Measurements from ENCODE around the gene NCOA4. TPM values are rescaled to one million over a fixed set of nuclear protein-coding genes. Genes with fewer than 3 reads are reported as not detected.
"Not testable (repeated sequence)": the region's sequence is repeated elsewhere in the genome, so short reads cannot be mapped to it uniquely, and the experiment has no call there.

Gene NCOA4
- total RNA-seq, 5 donors from 2014 or later (not counting 1 experiment from before 2014, with no cell fraction given), result 60.1 to 86.8 (median 75.3) TPM

DNA sequence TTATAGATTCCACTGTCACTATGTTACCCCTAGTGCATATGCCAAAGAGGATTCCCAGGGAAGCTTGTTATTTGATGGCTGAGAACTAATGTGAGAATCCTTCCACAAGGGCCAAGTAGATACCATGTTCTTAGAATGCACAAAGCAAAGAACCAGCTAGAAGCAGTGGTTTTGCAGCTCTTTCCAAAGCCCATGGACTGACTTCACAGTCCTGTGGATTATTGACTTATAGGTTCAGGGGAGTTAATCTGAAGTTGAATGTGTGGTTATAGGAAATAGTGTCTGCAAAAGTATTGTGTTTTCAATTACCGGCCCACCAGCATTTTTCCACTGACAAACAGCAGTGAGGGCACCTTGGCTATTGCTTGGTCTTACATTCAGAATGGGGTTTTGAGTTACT is 29.9 kb downstream of the NCOA4 start:
- peaks cover 45% of the 10 kb centered on the region for H3K36me3 Mint-ChIP-seq
- no peak overlapping the region for H3K4me3 ChIP-seq (ENCODE audit: control insufficient read depth in 1 of 2, extremely low read depth in 1 of 2, low read length in 1 of 2)
- POLR2A ChIA-PET, result no interaction called here
- no peaks in the 10 kb centered on the region for H3K9me3 ChIP-seq
- no peak overlapping the region for H3K27ac ChIP-seq (ENCODE audit: low read length)
- peaks cover 9 to 47% of the 10 kb centered on the region in 2 donors for H3K36me3 ChIP-seq (ENCODE audit: control insufficient read depth in 2 of 2, extremely low read depth in 1 of 2, insufficient read depth in 1 of 2, low read length in 1 of 2)
- H3K27ac Mint-ChIP-seq, result no peak overlapping the region
- ATAC-seq (replicated peaks in 1 of 4) (no peak), DNase-seq (no peak)
- H3K4me3 Mint-ChIP-seq, result no peak overlapping the region
- CTCF ChIA-PET, result no interaction called here
- H3K9me3 Mint-ChIP-seq, result peaks cover 0 to 4% (median 0%) of the 10 kb centered on the region in 3 donors
- H3K4me1 Mint-ChIP-seq, result no peaks in the 10 kb centered on the region
- no peaks in the 10 kb centered on the region for H3K4me1 ChIP-seq (ENCODE audit: control insufficient read depth in 1 of 2, extremely low read depth in 1 of 2, insufficient read depth in 2 of 2, low read length in 2 of 2)
- H3K27me3 Mint-ChIP-seq, result no peaks in the 10 kb centered on the region
- no peaks in the 10 kb centered on the region for H3K27me3 ChIP-seq (replicated peaks in 1 of 2; ENCODE audit: control insufficient read depth in 2 of 2, extremely low read depth in 1 of 2, insufficient read depth in 2 of 2, low read length in 1 of 2)
- 100% methylated on average over 1 of the region's 1 CpG for WGBS (ENCODE audit: insufficient coverage)

DNA sequence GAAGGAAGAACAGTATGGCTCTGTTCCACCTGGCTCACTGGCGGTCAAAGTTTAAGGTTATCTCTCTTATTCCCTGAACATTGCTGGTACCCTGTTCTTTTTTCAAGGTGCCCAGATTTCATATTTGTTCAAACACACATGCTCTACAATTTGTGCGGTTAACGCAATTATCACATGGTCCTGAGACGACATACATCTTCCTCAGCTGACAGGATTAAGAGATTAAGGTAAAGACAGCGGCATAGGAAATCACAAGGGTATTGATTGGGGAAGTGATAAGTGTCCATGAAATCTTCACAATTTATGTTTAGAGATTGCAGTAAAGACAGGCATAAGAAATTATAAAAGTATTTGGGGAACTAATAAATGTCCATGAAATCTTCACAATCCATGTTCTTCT is 30.5 kb downstream of the NCOA4 start:
- H3K27ac ChIP-seq (ENCODE audit: low read length); H3K9me3 ChIP-seq; H3K4me3 Mint-ChIP-seq; POLR2A ChIA-PET; CTCF ChIA-PET; H3K4me1 ChIP-seq (ENCODE audit: control insufficient read depth in 1 of 2, extremely low read depth in 1 of 2, insufficient read depth in 2 of 2, low read length in 2 of 2); H3K4me1 Mint-ChIP-seq; H3K27me3 ChIP-seq (replicated peaks in 1 of 2; ENCODE audit: control insufficient read depth in 2 of 2, extremely low read depth in 1 of 2, insufficient read depth in 2 of 2, low read length in 1 of 2); H3K27ac Mint-ChIP-seq; ATAC-seq (replicated peaks in 1 of 4); H3K9me3 Mint-ChIP-seq; H3K4me3 ChIP-seq (ENCODE audit: control insufficient read depth in 1 of 2, extremely low read depth in 1 of 2, low read length in 1 of 2); DNase-seq; H3K27me3 Mint-ChIP-seq: not testable (repeated sequence)
- H3K36me3 ChIP-seq (ENCODE audit: control insufficient read depth in 2 of 2, extremely low read depth in 1 of 2, insufficient read depth in 1 of 2, low read length in 1 of 2), result peaks cover 9 to 42% of the 10 kb centered on the region in 2 donors
- no CpG with 5 or more reads among the region's 5 CpGs for WGBS (ENCODE audit: insufficient coverage)
- H3K36me3 Mint-ChIP-seq, result peaks cover 45% of the 10 kb centered on the region

DNA sequence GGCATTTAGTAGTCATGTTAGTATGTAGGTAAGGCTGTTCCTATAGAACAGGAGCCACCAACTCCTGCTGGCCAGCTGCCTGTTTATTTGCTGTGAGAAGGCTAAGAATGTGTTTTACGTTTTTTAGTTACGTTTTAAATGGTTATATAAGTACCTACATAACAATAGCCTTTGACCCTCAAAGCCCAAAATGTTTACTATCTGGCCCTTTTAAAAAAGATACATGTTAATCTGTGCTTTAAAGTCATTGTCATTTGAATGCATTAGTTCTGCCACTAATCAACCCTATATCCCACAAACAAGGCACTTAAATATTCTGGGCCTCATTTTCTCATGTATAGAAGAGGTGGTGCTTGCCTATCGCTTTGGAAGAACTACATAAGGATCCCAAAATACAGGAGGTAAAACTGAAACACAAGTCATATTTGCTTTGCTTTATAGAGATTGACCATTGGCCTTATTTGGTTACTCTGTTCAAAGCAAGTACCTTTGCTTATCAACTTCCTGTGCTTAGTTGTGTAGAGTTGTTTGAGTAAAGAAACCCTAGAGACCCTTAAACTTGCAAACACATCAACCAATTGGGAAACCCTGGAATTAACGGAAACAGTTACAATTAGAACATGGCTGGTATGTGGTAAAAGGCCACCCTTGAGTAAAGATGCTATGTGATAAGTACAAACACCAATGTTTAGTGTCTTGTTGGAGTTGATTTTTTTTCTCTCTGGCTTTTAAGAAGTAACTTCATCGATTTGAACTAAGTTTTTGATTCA is 32.2 kb downstream of the NCOA4 start:
- ATAC-seq (replicated peaks in 1 of 4), result no peak
- no peaks in the 10 kb centered on the region for H3K27me3 ChIP-seq (replicated peaks in 1 of 2; ENCODE audit: control insufficient read depth in 2 of 2, extremely low read depth in 1 of 2, insufficient read depth in 2 of 2, low read length in 1 of 2)
- WGBS (ENCODE audit: insufficient coverage), result no CpG with 5 or more reads among the region's 5 CpGs
- H3K27ac ChIP-seq (ENCODE audit: low read length), result no peak overlapping the region
- peaks cover 0 to 4% (median 0%) of the 10 kb centered on the region in 3 donors for H3K9me3 Mint-ChIP-seq
- H3K4me1 Mint-ChIP-seq, result peaks cover 0 to 2% (median 0%) of the 10 kb centered on the region in 3 donors
- H3K27ac Mint-ChIP-seq, result peak overlapping the region in 1 of 2 donors; percentile 68
- H3K4me3 ChIP-seq (ENCODE audit: control insufficient read depth in 1 of 2, extremely low read depth in 1 of 2, low read length in 1 of 2), result no peak overlapping the region
- ChIA-PET CTCF (no interaction called here), POLR2A (no interaction called here)
- no peaks in the 10 kb centered on the region for H3K27me3 Mint-ChIP-seq
- H3K36me3 Mint-ChIP-seq, result peaks cover 48% of the 10 kb centered on the region
- H3K4me3 Mint-ChIP-seq, result no peak overlapping the region
- H3K4me1 ChIP-seq (ENCODE audit: control insufficient read depth in 1 of 2, extremely low read depth in 1 of 2, insufficient read depth in 2 of 2, low read length in 2 of 2), result no peaks in the 10 kb centered on the region
- H3K9me3 ChIP-seq, result no peaks in the 10 kb centered on the region
- DNase-seq, result no peak
- H3K36me3 ChIP-seq (ENCODE audit: control insufficient read depth in 2 of 2, extremely low read depth in 1 of 2, insufficient read depth in 1 of 2, low read length in 1 of 2), result peaks cover 9 to 25% of the 10 kb centered on the region in 2 donors

DNA sequence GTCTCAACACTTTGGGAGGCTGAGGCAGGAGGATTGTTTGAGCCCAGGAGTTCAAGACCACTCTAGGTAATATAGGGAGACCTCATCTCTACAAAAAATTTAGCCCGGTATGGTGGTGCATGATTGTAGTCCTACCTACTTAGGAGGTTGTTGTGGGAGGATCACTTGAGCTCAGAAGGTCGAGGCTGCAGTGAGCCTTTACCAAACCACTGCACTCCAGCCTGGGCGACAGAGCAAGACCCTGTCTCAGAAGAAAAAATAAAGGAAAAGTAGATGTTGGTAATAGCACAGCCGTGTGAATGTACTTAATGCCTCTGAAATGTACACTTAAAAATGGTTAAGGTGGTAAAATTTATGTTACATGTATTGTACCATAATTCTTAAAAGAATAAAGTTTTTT is 32.9 kb downstream of the NCOA4 start:
- CTCF ChIA-PET, result interaction anchor here in 1 of 2 donors (0.6 kb wide), 1 partner anchor 30 kb away, joined by 3 read pairs; no protein-coding TSS in a partner anchor
- peaks cover 0 to 3% (median 0%) of the 10 kb centered on the region in 3 donors for H3K4me1 Mint-ChIP-seq

DNA sequence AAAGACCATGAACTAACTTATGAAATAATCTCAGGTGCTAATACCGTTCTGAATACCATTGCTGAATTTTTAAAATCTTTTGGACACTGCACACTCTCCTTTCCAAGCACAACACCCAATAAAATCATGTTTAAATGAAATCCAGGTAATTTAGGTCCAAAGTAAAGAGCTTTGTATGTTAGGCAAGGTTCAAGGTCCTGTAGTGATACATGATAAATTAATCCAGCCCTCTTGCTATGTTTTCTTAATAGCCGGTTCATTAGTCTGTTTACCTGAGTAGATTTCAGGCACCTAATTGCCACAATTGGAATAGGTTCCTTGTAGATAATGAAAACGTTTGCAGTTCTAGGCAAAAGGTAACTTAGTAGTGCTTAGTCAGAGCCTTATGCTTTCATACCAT is 44.8 kb downstream of the NCOA4 start:
- H3K36me3 ChIP-seq (ENCODE audit: control insufficient read depth in 2 of 2, extremely low read depth in 1 of 2, insufficient read depth in 1 of 2, low read length in 1 of 2), result peaks cover 0 to 15% of the 10 kb centered on the region in 2 donors
- H3K9me3 Mint-ChIP-seq; DNase-seq; H3K27ac ChIP-seq (ENCODE audit: low read length); POLR2A ChIA-PET; ATAC-seq (replicated peaks in 1 of 4); H3K4me3 Mint-ChIP-seq; H3K27me3 Mint-ChIP-seq; H3K27me3 ChIP-seq (replicated peaks in 1 of 2; ENCODE audit: control insufficient read depth in 2 of 2, extremely low read depth in 1 of 2, insufficient read depth in 2 of 2, low read length in 1 of 2); H3K4me3 ChIP-seq (ENCODE audit: control insufficient read depth in 1 of 2, extremely low read depth in 1 of 2, low read length in 1 of 2); H3K36me3 Mint-ChIP-seq; H3K27ac Mint-ChIP-seq; H3K9me3 ChIP-seq; H3K4me1 Mint-ChIP-seq; CTCF ChIA-PET; H3K4me1 ChIP-seq (ENCODE audit: control insufficient read depth in 1 of 2, extremely low read depth in 1 of 2, insufficient read depth in 2 of 2, low read length in 2 of 2): not testable (repeated sequence)
- no CpG with 5 or more reads among the region's 3 CpGs for WGBS (ENCODE audit: insufficient coverage)

More for the DNA sequence above, 32.9 kb downstream of the NCOA4 start:
- H3K4me3 Mint-ChIP-seq, result no peak overlapping the region
- DNase-seq, result no peak
- Histone ChIP-seq H3K4me1 (ENCODE audit: control insufficient read depth in 1 of 2, extremely low read depth in 1 of 2, insufficient read depth in 2 of 2, low read length in 2 of 2) (no peaks in the 10 kb centered on the region), H3K27me3 (replicated peaks in 1 of 2; ENCODE audit: control insufficient read depth in 2 of 2, extremely low read depth in 1 of 2, insufficient read depth in 2 of 2, low read length in 1 of 2) (no peaks in the 10 kb centered on the region), H3K27ac (ENCODE audit: low read length) (no peak overlapping the region), H3K36me3 (ENCODE audit: control insufficient read depth in 2 of 2, extremely low read depth in 1 of 2, insufficient read depth in 1 of 2, low read length in 1 of 2) (peaks cover 9 to 18% of the 10 kb centered on the region in 2 donors), H3K9me3 (no peaks in the 10 kb centered on the region), H3K4me3 (ENCODE audit: control insufficient read depth in 1 of 2, extremely low read depth in 1 of 2, low read length in 1 of 2) (no peak overlapping the region)
- no peak for ATAC-seq (replicated peaks in 1 of 4)
- no peaks in the 10 kb centered on the region for H3K27me3 Mint-ChIP-seq
- peak overlapping the region in 1 of 2 donors; percentile 71 for H3K27ac Mint-ChIP-seq
- peaks cover 50% of the 10 kb centered on the region for H3K36me3 Mint-ChIP-seq
- WGBS (ENCODE audit: insufficient coverage), result 100% methylated on average over 2 of the region's 4 CpGs
- H3K9me3 Mint-ChIP-seq, result peaks cover 0 to 4% (median 0%) of the 10 kb centered on the region in 3 donors
- POLR2A ChIA-PET, result no interaction called here

DNA sequence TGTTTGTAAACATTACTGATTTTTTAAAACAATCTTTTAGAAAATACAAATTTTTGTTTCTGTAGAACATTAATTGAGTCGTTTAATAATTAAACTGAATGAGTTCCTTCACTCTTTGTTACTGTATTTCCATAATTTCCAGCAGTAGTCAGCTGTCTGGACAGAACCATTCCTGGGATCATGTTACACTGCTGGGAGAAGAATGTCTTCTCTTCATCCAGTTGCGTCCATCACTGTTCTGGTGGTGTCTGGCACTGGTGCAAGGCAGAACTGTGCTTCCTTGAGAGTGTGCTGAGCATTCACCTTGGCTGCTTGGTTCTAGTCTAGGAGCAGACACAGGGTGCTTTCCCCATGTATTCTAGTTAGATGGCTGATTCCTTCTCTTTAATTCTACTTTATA is 46.0 kb downstream of the NCOA4 start:
- H3K27me3 ChIP-seq (replicated peaks in 1 of 2; ENCODE audit: control insufficient read depth in 2 of 2, extremely low read depth in 1 of 2, insufficient read depth in 2 of 2, low read length in 1 of 2); H3K9me3 Mint-ChIP-seq; ATAC-seq (replicated peaks in 1 of 4); H3K4me3 ChIP-seq (ENCODE audit: control insufficient read depth in 1 of 2, extremely low read depth in 1 of 2, low read length in 1 of 2); H3K4me3 Mint-ChIP-seq; H3K4me1 ChIP-seq (ENCODE audit: control insufficient read depth in 1 of 2, extremely low read depth in 1 of 2, insufficient read depth in 2 of 2, low read length in 2 of 2); H3K9me3 ChIP-seq; H3K27ac ChIP-seq (ENCODE audit: low read length); CTCF ChIA-PET; H3K4me1 Mint-ChIP-seq; H3K27me3 Mint-ChIP-seq; H3K36me3 Mint-ChIP-seq; DNase-seq; POLR2A ChIA-PET; H3K27ac Mint-ChIP-seq: not testable (repeated sequence)
- 91% methylated on average over 1 of the region's 2 CpGs for WGBS (ENCODE audit: insufficient coverage)
- H3K36me3 ChIP-seq (ENCODE audit: control insufficient read depth in 2 of 2, extremely low read depth in 1 of 2, insufficient read depth in 1 of 2, low read length in 1 of 2), result peaks cover 0 to 13% of the 10 kb centered on the region in 2 donors
